ENCODE results near the gene MVB12B.

The MVB12B gene

DNA sequence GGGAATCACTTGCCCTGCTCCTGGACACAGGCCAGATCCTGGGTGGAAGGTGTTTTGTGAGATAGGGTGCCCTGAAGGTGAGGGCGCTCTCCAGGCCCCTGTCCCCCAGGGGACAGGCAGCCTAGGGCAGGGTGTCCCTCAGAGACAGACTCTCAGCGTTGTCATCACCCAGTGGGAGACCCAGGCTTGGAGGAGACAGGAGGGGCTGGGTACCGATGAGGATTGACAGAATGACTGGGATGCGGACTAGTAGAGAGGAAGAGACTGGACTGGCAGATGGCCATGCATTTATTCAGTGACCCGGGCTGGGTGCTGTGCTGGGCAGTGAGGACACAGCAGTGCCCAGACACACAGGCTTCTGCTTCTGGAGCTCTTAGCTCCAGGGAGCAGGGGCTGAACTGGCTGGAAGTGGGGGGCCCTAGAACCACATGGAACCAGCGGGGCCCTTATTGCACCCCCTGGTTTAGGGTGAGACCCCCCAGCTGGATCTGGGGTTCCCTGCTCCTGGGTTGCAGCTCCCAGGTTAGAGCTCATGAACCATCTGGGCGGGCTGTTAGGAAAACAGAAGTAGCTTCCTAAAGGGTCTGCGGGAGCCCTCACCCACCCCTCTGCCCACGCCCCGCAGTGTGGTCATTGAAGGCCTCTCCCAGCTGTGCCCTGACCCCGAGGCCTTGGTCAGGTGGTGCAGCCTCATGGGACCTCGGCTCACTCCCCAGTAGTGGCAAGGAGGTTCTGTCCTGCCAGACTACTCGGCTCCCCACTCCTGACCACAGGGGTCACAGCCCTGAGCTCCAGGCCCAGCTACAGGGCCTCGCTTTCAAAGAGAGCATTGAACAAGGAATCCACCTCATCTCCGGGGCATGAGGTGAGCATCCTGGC lies 170.4 kb downstream of the MVB12B start:
- DNase-seq, result no peak

DNA sequence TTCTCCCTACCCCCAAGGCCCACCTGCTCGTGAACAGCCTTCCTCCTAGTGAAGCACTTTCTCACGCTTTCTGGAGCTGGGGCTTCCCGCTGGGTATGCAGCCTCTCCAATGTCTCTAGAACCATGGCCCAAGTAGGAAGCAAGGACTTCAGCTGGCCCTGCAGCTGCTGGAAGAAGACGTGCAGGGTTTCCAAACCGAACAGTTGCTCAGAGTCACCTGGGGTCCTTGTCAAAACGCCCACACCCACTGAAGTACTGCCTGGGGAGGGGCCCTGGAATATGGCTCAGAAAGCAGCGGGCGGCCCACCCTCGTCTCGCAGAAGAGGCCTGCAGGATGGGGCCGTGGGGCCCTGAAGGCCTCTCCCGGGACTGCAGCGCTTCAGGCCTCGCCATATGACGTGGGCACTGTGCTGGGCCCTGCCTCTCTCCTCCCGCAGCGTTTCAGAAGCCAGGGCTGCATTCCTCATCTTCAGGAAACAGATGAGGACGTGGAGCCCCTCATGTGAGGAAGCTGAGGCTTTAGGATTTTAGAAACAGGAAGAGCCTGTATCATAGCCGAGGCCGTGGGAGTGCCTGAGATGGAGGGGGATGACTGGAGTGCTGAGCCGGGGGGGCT lies 171.1 kb downstream of the MVB12B start:
- DNase-seq, result no peak

DNA sequence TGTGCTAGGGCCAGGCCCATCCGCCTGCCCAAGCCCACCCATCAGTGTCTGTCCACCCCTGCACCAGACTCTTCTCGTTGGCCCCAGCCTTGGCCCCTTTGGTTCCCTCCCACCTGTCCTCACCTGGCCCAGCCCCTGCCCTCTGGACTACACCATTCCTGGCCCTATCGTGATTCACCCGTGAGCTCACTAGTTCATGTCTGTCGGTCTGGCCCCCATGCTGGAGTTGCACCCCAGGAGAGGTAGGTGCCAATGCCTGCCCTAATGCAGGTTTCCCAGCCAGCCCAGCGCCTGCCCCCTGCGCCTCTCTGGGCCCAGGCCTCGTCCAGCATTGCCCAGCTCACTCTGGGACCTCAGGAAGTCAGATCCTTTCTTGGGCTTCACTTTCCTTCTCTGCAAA lies 171.7 kb downstream of the MVB12B start:
- DNase-seq, result no peak

DNA sequence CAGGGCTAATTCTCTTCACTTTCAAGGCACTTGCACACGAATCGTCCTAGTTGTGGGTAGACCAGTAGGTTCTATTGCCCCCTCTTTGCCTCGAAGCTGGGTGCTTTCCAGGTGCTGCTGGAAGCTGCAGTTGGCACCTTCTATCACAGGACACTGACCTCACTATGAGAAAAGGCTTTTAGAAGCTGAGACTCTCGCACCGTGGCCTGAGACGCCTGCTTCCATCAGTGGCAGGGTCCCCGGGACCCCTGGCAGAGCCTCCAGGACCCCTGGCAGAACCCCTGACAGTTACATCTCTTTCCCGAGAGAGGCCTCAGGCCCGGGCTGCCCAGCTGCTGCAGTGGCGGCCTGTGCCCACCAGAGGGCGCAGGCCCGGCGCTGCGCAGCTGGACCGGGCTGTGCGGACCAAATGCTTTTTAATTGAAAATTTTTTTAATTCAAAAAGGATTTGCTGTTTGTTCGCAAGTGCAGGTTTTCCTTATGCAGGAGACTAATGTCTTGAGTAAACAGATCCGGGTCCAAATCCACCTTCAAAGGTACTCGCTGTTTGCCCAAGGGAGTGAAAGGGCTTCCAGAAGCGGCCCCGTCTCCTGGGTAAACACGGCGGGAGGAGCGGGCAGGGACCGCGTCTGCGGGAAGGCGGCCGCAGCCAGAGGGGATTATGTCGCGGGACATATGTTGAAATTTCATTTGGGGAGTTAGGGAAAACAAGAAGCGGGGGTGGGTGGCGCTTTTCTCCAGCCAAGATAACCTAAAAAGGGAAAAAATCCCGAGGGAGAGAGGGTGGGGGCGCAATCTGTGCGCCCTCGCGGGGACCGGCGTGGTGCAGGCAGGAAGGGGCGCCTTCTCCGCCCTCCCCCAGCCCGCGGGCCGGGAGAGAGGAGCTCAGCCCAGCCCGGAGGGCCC lies 172.6 kb downstream of the MVB12B start:
- DNase-seq, result peak; percentile 69

DNA sequence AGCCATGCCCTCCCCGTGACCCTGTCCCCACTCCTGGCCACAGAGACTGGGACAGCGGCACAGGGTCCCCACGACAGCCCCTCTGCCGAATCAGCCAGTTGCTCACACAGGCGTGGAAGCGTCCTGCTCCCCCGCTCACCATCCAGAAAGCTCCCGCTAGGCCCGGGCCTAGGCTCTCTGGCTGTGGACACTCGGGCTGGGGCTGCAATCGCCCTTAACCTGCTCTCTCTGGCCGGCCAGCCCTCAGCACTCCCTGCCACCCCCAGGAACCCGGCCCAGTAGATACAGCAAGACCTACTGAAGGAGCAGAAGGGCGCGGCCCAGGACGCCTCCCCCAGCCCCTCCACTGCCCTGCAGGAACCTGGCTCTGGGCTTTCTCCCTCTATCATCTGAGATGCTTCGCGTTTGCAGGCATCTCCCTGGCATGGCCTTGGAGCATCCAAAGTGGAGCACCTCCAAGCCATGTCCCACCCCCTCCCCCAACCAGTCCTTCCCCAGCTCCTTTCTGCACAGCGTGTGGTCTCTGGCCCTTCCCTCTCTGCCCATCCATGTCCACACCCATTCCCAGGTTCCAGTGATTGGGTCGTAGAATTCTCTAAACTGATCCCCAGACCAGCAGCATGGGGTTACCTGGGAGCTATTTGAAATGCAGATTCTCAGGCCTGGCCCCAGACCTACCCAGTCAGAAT lies 173.4 kb downstream of the MVB12B start:
- no peak for DNase-seq

DNA sequence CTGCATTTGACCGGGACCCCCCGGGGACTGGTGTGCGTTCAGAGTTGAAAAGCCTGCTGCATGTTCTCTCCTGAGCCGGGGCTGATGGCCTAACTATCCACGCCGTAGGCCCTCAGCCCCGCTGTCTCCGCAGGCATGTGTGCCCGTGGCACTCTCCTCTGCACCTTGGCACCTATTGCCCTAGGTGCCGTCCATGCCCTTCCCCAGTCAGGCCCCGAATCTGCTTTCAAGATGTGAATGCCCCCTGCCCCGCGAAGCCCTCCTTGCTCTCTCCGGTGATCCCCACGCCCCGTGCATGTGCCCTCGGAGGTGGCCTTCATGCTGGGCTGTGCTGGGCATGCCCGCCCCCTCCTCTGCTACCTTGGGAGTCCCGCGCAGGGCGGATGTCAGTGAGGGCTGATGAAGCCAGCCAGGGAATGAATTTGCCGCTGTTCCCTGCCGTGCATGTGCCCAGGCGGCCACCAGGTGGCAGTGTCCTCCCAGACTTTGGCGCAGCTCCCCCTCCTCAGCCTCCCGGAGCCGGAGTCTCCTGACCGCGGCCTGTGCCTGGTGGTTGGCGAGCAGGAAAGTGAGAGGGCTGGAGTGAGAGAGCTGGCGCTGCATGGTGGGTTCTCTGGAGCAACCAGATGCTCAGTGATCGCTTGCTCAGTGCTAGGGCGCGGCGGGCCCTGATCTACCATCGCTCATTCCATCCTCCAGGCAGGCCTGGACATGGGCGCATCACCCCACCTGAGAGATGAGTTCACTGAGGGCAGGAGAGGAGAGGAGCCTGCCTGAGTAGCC lies 174.2 kb downstream of the MVB12B start:
- peak; percentile 77 for DNase-seq

DNA sequence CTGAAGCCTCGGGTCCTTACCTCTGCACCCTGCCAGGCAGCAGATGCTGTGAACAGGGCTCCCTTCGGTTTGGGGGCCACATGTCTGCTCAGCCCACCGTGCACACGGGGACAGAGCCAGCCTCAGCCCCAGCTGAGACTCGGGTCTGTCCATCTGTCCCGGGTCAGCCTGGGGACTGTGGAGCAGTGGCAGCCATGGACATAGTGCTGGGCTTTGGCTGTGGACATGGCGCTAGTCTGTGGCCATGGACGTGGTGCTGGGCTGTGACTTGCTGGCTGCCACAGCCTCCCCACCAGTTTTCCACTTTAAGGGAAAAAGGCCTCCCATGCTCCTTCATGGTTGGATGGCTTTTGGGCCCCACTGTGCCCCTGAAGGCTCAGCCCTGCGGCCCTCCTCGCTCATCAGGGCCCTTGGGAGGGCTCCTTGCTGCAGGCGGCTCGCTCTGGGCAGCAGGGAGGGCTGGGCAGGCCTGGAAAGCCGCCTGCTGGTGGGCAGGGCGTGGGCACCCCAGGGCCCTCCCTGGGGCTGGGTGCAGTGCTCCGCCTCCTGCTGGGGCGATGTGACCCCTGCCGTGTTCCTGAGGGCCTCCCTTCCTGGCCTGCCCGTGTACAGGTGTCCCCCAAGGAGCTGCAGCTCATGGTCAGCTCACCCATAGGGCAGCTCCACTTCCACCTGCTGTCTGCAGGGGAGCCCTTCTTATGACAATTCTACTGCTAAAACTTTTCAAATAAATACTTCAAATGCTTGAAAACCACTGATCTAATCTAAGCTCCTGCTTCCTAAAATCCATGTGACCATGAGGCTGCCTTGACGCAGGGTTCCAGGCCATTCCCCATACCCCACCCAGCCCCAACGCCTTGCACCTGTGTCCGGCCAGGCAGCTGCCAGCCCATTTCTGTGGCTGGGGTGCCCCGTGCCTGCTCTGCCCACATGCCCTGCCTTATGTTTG lies 175.0 kb downstream of the MVB12B start:
- DNase-seq, result peak; percentile 44

DNA sequence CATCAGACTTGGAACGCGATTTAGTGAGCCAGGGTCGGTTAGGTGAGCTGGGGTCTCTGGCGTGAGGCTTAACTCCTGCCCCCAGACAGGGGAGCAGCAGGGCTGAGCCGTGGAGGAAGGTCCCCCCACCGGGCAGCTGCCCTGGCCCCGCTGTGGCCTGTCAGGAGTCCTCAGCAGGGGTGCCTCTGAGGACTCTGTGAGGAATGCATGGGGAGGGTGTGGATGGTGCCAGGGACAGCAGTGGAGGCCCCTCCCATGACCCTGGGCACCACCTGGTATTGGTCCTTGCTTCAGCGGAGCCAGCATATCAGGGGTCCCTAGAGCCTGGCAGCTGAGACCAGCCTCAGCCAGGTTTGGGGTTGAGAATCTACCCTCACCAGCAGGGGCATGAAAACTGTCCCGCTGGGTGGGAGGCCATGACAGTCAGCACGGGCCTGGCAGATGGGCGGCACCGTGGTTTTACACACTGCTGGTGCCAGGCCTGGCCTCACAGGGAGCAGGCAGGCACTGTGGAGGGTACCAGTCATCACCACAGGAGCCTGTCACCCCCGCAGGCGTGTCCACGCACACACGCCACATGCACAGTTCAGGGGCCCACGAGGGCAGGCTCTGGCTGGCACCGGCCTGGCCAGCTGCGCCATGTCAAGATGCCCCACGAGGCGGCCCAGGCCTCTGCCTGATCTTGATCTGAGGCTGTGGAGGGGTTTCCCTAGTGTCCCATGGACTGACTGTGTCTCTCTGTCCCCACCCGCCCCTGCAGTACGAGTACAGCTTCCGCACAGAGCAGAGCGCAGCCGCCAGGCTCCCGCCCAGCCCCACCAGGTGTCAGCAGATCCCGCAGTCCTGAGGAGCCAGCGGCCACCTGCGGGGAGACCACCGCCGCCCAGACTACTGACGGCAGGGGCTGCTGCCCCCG lies 176.0 kb downstream of the MVB12B start:
- no peak for DNase-seq

DNA sequence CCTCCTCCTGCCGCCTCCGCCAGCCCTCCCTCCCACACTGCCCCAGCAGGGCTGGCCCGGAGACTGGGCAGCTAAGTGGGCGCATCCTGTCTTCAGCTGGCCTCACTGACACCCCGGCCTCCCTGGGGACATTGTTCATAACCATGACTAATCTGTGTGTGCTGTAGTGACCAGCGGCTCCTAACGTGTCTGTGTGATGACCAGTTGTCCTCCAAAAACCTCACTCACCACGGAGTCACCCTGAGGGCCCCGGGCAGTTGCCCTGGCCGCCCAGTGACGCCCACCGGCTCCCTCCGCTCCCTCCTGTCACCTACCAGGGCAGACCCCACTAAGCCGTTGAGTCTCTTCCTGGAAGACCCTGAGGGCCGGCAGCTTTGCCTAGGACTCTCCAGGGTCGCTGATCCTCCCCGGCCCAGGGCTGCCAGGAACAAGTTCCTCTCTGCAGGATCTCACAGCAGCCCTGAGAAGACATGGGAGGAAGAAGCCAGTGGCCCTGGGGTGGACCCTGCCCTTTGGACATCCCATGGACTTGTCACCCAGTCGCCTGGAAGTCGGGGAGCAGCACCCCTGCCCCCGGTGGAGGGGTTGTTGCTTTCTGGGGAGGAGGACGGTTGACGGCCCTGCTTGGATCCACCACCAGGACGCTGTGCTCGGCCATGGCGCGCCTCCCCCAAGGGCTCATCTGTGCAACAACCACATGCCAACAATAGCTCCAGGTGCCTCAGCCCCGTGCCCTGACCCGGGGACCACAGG lies 176.9 kb downstream of the MVB12B start:
- no peak for DNase-seq

DNA sequence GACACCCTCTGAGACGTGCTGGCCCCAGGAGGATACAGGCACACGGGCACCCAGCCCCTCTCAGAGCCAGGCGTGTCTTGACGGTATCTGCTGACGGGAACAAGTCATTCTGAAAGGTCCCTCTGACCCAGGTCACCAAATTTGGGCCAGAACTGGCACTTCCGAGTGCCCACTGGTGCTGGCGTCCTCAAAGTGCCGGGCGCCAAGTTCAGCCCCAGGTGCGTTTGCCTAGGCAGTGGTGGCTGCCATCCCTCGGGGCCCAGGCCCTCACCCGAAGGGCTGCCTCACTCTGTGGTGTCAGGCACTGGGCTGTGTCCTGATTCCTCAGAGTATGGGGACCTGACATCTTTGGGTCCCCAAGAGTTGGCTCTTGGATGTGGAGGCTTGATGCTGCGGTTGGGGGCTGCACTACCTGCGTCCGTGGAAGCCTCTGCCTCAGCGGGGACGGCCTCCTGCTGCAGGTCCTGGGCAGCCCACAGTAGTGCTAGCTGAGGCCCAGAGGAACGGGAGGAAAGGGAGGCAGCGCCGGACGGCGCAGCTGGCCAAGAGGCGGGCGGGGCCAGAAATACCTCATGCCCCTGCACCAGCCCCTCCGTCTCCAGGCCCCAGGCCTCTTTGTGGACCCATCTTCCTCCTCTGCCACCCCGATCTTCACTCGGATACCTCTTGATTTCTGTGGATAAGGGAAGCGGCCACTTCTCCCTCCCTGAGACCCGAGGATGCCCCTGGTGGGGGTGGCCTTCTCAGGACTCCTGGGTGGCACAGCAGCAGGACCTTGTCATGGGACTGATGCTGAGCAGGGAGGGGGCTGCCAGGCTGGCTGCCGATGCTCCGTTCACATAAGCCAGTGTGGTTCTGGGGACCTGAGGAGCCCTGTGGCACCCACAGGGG lies 177.7 kb downstream of the MVB12B start:
- no peak for DNase-seq

DNA sequence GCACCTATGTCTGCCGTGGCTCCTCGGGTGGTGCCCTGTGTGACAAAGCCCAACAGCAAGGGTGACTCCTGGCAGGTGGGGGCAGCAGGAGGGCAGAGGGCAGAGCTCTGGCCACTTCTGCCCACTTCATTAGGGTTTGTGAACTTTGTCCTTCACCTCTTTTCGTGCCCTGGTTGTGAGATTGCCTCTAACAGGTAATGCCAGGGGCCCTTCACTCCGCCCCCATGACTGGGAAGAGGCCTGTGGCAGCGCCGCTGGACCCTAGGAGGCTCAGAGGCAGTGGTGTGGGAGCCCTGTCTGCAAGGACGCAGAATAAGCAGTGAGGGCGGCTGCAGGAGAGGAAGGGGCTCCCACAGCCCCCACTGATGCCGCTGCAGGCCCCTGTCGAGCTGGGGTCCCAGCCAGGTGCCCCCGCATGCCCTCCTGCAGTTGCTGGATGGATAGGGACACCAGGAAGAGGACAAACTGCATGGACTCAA lies 178.4 kb downstream of the MVB12B start:
- DNase-seq, result no peak

DNA sequence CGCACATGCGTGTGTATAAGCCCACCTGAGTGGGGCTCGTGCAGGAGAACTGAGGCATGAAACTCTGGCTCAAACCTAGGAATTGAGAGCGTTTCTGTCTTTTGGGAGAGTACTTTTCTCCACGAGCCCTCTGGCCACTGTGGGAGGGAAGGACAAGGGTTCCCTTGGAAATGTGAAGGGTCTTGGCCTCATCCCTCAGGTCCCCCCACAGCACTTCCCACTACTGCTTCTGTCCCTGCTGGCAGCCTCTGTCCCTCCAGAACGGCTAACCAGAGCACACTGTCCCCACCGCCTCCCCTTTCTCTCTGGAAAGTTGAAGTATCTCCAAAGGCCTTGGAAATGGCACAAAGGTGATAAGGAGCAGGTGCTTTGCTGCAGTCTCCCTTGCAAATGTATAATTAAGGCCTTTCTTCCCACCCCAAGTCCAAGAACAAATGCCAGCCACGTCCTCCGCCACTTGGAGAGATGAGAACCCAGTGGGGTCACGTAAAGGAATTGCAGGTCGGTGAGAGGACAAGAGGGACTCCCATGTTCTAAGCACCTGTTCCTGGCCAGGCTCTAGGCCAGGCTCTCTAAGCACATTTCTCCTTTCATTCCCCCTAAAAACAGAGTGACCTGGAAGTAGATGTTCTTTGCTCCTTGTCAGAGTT lies 179.2 kb downstream of the MVB12B start:
- no peak for DNase-seq

DNA sequence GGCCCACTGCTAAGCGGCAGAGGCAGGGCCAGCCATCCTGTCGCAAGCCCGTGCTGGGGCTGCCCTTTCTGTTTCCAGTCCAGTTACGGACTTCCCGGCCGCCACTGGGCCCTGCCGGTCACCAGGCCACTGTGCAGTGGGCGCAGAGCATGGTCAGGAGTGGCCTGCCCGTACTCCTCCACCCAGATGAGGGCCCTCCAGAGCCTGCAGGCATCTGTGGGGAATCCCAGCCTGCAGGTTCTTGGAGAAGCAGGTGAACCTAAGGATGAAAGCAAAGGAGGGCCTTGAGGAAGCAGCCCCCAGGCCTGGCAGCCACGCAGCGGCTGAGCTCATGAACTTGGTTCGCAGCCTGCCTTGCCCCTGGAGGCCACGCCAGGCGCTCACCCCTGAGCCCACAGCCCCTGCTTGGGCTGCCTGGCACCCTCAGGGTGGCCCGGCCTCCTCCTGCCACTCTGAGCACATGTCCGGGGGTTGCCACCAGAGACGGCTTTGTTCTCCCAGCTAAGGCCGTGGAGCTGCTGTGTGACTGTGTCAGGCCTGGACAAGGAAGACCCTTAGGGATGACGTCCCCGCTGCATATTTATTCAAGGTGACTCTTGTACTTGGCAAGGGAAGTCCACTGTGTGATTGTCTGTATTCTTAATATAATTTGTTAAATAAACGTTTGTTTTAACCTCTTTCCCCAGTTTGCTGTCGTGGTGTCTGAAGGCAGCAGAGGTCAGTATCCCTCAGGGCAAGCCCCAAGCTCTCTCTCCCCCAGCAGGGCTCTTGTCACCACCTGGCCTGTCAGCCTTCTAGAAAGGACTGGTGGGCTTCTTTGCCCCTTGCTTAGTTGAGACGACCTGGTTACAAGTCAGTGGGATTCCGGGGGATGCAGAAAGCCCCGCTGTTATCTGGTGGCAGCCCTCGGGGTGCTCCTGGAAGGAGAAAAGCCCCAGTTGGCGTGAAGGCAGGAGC lies 180.0 kb downstream of the MVB12B start:
- DNase-seq, result no peak

DNA sequence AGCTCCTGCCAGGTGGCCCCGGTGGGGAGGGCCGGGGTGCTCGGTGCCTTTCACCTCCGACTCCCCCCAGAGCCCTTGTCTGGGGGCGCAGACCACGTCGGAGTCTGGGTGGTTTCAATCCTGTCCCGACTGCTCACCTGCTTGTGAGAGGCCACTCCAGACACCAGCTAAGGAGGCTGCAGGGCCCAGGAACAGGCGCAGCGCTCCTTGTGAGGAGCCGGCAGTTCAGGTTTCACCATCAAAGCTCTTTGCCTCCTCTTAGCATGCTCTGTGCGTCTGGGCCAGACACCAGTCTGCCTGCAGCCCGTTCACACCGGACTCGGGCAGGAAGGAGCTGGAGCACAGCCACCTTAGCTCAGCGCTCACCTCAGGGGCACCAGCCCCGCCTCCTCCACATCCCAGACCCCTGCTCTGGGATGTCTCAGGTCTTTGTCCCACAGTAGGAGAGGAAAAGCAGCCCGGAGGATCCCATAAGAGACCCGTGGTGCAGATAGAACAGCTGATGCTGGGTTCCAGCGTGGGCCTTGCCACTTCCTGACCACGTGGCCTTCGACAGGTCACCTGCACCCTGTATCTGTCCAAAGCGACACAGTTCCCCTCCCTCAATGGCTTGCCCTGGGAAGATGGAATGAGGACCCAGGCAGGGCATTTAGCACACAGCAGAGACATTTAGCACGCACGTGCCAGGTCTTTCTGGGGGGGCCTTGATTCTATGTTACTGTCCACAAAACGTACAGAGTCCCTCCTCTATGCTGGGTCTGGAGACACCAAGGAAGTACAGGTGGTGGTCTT lies 180.9 kb downstream of the MVB12B start:
- DNase-seq, result no peak

DNA sequence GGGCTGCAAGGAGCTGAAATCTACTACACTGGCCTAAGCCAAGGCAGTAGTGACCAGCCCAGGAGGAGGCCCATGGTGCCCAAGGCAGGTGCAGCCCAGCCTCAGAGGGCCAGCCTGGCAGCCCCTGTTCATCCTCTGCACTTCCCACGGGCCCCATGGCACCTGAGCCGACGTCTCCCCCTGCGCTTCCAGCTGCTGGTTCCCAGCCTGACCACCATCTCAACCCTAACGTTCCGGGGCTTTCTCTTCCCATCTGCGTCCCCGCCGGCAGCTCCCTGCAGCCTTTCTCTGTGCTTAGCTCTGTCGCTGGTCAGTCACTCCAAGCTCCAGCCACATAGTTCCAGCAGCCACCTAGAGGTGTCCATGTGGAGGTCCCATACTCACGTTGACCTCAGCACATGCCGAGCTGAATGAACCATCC lies 181.6 kb downstream of the MVB12B start:
- no peak for DNase-seq

Data from RPMI8226 (cell line).